Esophagus squamous epithelium (tissue), 5 donors: ENCODE results near the gene TYK2. TPM values are rescaled to one million over a fixed set of nuclear protein-coding genes. Genes with fewer than 3 reads are reported as not detected.

Source experiments
- DNase-seq: peaks from one replicate; lab custom pipeline; 2025; lab: John Stamatoyannopoulos, UW
- H3K27ac ChIP-seq, 4 donors: fragments of 200-600 bp; sonication (generic); one replicate each; pipeline ENCODE4 v1.5.1; 2016 to 2019; ENCODE audit warnings: mild to moderate bottlenecking in 1 of 4
- H3K27me3 ChIP-seq, 4 donors: fragments of 200-600 bp; sonication (generic); 1 replicate in 3 of 4; 2 replicates in 1 of 4; pipeline versions ENCODE4 v1.5.1 to v1.6.0; 2017 to 2021; ENCODE audit warnings: antibody characterized with exemption in 1 of 4
- H3K36me3 ChIP-seq, 3 donors: fragments of 200-600 bp; sonication (generic); one replicate each; pipeline ENCODE4 v1.5.1; 2016 to 2019
- H3K4me1 ChIP-seq, 3 donors: fragments of 200-600 bp; sonication (generic); one replicate each; pipeline ENCODE4 v1.5.1; 2017 to 2019
- H3K4me3 ChIP-seq, 4 donors: fragments of 200-600 bp; sonication (generic); 1 replicate in 3 of 4; 2 replicates in 1 of 4; pipeline ENCODE4 v1.5.1; 2016 to 2019; ENCODE audit warnings: mild to moderate bottlenecking in 2 of 4, moderate library complexity in 1 of 4
- H3K9me3 ChIP-seq, 3 donors: fragments of 200-600 bp; sonication (generic); one replicate each; pipeline ENCODE4 v1.5.1; 2016 to 2019
- CTCF ChIP-seq, 6 experiments: fragments of 450-650 bp in 4 of 6; fragments of 200-600 bp in 2 of 6; sonication (generic) in 2 of 6; IDR thresholded peaks; one replicate each; pipeline ENCODE4 v1.5.1; 2016 to 2019; ENCODE audit warnings: antibody characterized with exemption in 6 of 6, mild to moderate bottlenecking in 4 of 6, moderate library complexity in 4 of 6
- POLR2A ChIP-seq, 4 donors: fragments of 450-650 bp; IDR thresholded peaks; one replicate each; pipeline ENCODE4 v1.6.1; 2017; ENCODE audit warnings: antibody characterized with exemption in 4 of 4, mild to moderate bottlenecking in 4 of 4, moderate library complexity in 3 of 4
- WGBS, 2 donors: methylation state at CpG; one replicate each; pipeline ENCODE4 v1.1.5; 2018; 5-methylcytosine and 5-hydroxymethylcytosine counted together
- intact Hi-C: fragments of 100-400 bp; cut with DNase I; formaldehyde crosslinking; loops from one replicate; pipeline ENCODE4 v1.15.0; 2022
- total RNA-seq, 4 donors: library from RNA; depleted of rRNA; stranded (reverse); fragments of >200 nt; gene quantifications; one replicate each; pipeline ENCODE4 v1.1.0, GENCODE V29; 2016
- donor health status: DM: yes; HTN: yes; CAD: no.

TYK2 gene
- total RNA-seq, 4 donors from 2014 or later = 41.8 to 74.2 (median 50.7) TPM

DNA sequence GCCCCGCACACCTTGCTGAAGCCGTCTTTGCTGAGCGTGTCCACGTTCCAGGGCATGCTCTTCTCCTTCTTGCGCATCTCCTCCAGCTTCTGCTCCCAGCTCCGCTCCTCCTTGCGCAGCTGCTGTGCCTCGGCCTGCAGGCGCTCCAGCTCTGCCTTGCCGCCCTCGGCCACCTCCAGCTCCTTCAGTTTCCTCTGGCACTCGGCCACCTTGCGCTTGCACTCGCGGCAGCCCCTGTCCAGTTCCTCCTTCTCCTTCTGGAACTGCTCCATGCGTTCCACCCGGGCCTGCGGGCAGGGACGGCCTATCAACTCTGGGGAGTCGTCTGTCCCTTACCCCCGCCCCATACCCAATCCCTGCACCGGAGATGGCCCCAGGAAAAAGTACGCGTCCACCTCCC is 15.5 kb upstream of the TYK2 start:
- DNase-seq = no peak
- Histone ChIP-seq H3K4me3 (no peak overlapping the region), H3K4me1 (peaks cover 0 to 30% (median 10%) of the 10 kb centered on the region in 3 donors), H3K27ac (no peak overlapping the region), H3K9me3 (no peaks in the 10 kb centered on the region), H3K36me3 (peaks cover 33 to 93% (median 50%) of the 10 kb centered on the region in 3 donors), H3K27me3 (no peaks in the 10 kb centered on the region)
- intact Hi-C loops = loop anchor here (5.0 kb wide), 1 partner anchor 464 kb away; no protein-coding TSS in a partner anchor
- 83 to 85% methylated on average over 15 to 24 of the region's 24 CpGs for WGBS, 2 donors
- TF ChIP-seq CTCF (IDR thresholded peaks at IDR 0.05) (no peak), POLR2A (IDR thresholded peaks at IDR 0.05) (no peak)

GRCh38 chr19:10395436-10395835 is 15.1 kb upstream of the TYK2 start:
- Histone ChIP-seq H3K27me3 (no peaks in the 10 kb centered on the region), H3K27ac (no peak overlapping the region), H3K36me3 (peaks cover 33 to 95% (median 51%) of the 10 kb centered on the region in 3 donors), H3K4me3 (no peak overlapping the region), H3K4me1 (peaks cover 0 to 25% (median 6%) of the 10 kb centered on the region in 3 donors), H3K9me3 (no peaks in the 10 kb centered on the region)
- intact Hi-C loops = loop anchor here (5.0 kb wide), 1 partner anchor 463 kb away; no protein-coding TSS in a partner anchor
- 95 to 96% methylated on average over 15 to 20 of the region's 26 CpGs for WGBS, 2 donors
- no peak for TF ChIP-seq POLR2A (IDR thresholded peaks at IDR 0.05)
- DNase-seq = no peak

GRCh38 chr19:10395003-10395402 is 14.6 kb upstream of the TYK2 start:
- intact Hi-C loops = loop anchor here (5.0 kb wide), 1 partner anchor 463 kb away; no protein-coding TSS in a partner anchor
- WGBS, 2 donors = 86 to 88% methylated on average over 6 to 7 of the region's 12 CpGs
- H3K4me1 ChIP-seq = peaks cover 0 to 21% (median 5%) of the 10 kb centered on the region in 3 donors
- peaks cover 33 to 90% (median 51%) of the 10 kb centered on the region in 3 donors for H3K36me3 ChIP-seq
- H3K27ac ChIP-seq = no peak overlapping the region
- no peak for DNase-seq
- H3K9me3 ChIP-seq = no peaks in the 10 kb centered on the region
- no peak overlapping the region for H3K4me3 ChIP-seq
- TF ChIP-seq CTCF (IDR thresholded peaks at IDR 0.05) (no peak), POLR2A (IDR thresholded peaks at IDR 0.05) (no peak)
- no peaks in the 10 kb centered on the region for H3K27me3 ChIP-seq

DNA sequence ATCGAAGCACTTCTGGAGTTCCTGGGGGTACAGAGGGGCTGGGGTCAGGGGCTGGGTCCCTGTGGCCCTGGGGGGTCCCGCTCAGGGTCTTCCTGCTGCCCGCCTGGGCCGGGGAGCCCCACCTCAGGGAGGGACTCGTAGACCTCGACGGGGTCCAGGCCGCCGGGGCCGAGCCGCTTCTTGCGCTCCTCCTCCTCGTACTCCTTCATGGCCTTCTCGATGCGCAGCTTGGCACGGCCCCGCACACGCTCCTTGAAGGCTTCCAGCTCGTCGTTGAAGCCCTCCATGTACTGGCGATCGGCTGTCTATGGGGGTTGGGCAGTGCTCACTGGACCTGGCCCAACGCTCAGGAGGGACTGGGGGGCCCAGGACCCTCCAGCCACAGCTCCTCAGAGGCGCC is 12.8 kb upstream of the TYK2 start:
- Histone ChIP-seq H3K27ac (no peak overlapping the region), H3K9me3 (no peaks in the 10 kb centered on the region), H3K4me1 (peaks cover 0 to 13% (median 4%) of the 10 kb centered on the region in 3 donors), H3K36me3 (peaks cover 33 to 74% (median 51%) of the 10 kb centered on the region in 3 donors), H3K4me3 (no peak overlapping the region), H3K27me3 (no peaks in the 10 kb centered on the region)
- intact Hi-C loops = no loop called here
- TF ChIP-seq POLR2A (IDR thresholded peaks at IDR 0.05) = no peak
- no peak for TF ChIP-seq CTCF (IDR thresholded peaks at IDR 0.05)
- DNase-seq = no peak
- 88 to 92% methylated on average over 13 to 19 of the region's 24 CpGs for WGBS, 2 donors

- H3K4me1 ChIP-seq = peaks cover 0 to 10% (median 4%) of the 10 kb centered on the region in 3 donors
- intact Hi-C loops = no loop called here
- H3K27me3 ChIP-seq = no peaks in the 10 kb centered on the region
- no peak for DNase-seq
- peaks cover 33 to 65% (median 51%) of the 10 kb centered on the region in 3 donors for H3K36me3 ChIP-seq
- TF ChIP-seq CTCF (IDR thresholded peaks at IDR 0.05) = no peak
- no peak overlapping the region for H3K4me3 ChIP-seq
- no peaks in the 10 kb centered on the region for H3K9me3 ChIP-seq
- 83 to 84% methylated on average over 6 of the region's 6 CpGs for WGBS, 2 donors
- no peak overlapping the region for H3K27ac ChIP-seq
Measured at GRCh38 chr19:10392120-10392519, 11.7 kb upstream of the TYK2 start.
